Measurements from ENCODE around the gene NFIX.

Gene NFIX

DNA sequence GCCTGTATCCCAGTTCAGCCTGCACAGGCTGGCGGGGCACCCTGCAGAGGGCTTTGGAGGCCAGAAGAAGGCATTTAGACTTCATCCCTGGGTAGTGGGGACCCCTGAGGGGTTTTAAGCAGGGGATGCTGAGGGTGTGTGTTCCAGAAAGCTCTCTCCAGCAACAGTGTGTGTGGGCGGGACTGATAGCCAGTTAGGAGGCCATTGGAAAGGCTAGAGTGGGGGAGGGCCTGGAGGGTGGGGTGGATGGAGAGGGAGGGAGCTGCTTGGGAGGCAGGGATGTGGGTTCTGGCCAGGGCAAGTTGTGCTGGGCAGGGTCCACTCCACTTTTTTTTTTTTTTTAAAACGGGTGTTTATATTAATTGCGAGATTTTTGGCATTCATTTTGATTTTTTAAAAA, 79.1 kb downstream of the NFIX start:
- no peak for DNase-seq (ENCODE audit: low spot score)

DNA sequence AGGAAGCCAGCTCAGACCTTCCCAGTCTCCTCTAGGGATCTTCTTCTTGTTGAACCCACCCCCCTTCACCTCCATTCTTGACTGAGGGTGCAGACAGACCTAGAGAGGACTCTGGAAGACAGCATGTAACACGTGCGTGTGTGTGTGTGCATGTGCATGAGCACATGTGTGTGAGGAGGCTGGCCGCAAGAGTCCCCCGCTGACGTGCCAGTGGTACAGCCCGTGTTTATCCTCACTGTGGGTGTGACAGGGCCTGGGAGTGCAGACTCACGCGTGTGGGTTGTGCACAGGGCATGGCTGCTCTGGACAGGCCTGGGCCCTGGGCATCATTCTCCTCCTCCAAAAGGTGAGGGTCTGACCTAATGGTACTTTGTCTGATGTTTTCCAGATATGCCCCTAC, 81.0 kb downstream of the NFIX start:
- no peak for DNase-seq (ENCODE audit: low spot score)

DNA sequence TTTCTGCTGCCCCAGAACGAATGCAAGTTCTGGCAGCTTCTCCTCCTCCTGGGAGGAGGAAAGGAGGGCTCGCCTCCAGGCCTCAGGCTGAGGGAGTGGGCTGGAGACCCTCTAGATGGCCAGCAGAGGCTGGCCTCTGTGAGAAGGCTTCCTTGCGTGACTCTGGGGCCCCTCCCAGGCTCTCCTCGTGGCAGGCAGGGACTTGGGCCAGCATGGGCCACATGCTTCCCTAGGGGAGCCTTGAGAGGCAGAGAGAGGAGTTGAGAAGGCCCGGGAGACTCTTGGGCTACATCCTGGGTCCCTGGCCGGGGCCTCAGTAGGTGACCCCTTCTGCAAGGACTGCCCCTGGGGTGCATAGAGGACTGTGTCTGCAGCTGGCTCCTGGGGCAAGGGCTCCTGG, 81.5 kb downstream of the NFIX start:
- DNase-seq (ENCODE audit: low spot score) = no peak

DNA sequence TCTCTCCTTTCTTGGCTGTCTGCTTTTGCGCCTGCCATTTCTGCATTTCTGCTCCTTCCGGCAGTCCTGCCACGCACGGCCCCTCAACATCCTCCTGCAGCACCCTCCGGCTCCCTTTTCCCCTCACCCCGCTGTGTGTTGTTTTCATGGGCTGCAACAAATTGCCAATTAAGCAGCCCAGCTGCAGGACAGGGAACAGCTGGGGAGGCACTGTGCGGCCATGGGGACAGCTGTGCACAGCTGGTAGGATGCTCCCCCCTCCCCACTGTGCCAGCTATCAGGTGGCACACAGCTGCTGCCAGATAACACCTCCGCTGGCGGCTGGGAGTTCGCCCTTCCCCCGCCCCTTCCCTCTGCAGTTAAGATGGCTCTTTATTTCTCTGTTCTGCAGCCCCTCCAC, 82.0 kb downstream of the NFIX start:
- no peak for DNase-seq (ENCODE audit: low spot score)

DNA sequence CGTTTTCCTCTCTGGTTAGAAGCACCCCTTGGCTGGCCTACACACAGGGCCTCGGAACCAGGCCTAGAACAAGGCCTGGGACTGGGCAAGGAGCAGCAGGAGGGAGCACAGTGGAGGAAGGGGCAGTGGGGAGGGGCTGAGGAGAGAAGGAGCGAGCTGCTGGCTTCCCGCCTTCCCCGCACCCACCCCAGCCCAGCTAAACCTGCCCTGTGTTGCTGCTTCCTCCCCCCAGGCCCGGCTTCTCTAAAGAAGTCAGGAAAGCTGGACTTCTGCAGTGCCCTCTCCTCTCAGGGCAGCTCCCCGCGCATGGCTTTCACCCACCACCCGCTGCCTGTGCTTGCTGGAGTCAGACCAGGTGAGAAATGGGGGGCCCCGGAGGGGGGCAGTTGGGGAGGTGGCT, 83.1 kb downstream of the NFIX start:
- no peak for DNase-seq (ENCODE audit: low spot score)

DNA sequence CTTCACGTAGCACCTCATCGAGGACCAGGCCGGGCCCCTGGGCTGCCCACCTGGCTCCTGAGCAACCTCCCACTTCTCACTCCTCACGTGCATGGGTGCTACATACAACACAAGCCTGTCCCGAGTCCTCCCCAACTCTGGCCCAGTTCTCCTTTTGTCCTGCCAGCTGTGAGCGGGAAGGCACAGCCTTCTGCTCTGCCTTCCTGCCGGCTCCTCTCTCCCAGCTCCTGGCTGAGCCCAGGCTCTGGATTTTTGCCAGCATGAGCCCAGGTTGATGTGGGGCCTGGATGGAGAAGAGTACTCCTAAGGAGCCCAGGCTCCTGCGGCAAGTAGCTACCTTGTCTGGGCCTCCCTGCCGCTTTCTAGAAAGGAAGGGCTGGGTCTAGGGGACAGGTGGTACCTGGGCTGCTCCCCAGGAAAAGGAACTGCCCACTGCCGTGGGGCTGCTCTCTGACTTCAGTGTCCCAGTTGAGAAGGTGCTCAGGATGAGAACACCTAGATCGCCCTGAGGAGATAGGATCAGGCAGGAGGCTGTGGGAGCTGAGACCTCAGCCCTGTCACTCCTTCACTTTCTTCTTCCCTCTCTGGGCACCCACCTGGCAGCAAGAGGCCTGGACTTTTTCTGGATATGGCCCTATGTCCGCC, 83.7 kb downstream of the NFIX start:
- no peak for DNase-seq (ENCODE audit: low spot score)

DNA sequence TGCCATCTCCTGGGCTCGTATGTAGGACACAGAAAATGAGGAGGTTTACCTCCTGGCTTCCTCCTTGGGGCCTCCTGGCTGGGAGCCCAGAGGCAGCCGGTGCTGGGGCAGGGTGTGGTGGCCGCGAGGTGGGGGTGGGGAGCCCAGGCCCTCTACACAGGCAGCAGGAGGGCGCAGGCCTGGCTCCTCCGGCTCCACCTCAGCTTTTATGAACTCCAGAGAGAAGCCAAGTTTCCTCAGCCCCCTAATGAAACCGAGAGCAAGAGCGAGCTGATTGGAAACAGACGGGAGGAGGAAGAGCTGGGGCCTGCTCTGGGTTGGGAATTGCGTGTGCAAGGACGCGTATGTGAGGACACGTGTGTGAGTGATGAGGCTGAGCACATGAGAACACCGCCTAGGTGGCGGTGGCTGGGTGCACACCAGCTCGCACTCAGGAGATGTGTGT, 84.3 kb downstream of the NFIX start:
- DNase-seq (ENCODE audit: low spot score) = no peak

DNA sequence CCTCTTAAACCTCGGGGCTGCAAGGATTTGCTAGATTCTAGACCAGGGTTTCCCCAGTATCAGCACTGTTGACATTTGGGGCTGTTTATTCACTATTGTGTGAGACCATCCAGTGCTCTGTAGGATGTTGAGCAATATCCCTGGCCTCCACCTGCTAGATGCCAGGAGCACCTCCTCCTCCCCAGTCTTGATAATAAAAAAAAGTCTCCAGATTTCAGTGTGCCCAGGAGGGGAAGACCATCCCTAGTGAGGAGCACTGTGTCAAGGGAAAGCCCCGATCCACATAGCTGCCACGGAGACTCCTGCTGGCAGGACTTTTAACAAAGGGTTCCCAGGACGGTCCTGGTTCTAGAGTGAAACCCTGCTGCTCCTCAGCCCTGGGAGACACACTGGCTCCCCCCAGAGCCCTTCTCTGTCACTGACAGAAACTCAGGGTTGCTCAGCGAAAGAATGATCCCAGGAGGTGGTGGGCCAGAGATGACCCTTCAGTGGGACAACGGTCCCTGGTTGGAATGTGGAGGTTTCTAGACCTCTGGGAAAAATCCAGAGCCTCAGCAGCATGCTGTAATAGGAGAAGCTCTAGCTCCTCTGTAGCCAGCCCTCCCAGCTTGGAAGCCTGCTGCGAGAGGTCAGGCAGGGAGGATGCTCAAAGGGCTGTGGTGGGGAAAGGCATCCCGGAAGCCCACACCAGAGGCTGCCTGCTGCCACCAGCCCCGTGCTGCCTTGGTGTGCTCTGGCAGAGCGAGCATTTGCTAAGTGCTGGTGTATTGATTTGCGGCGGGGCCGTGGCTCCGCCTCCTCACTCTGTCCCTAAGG, 87.1 kb downstream of the NFIX start:
- no peak for DNase-seq (ENCODE audit: low spot score)

DNA sequence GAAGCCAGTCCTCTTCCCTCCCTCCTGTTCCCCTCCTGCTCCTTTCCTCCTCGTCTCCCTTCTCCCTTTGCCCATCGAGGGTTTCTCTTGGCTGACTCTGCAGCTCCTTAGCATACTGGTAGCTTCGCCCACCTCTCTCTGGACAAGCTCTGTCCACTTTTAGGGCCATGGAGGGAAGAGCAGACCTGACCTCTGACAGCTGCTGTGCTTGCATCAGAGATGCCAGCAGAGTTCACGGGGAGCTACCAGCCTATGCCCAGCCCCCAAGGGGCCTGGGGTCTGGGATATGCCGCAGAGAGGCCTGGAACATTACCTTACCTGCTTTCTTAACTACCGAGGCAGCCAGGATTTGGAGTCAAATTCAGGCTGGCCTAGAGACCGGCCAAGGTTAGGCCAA, 87.7 kb downstream of the NFIX start:
- DNase-seq (ENCODE audit: low spot score) = no peak

DNA sequence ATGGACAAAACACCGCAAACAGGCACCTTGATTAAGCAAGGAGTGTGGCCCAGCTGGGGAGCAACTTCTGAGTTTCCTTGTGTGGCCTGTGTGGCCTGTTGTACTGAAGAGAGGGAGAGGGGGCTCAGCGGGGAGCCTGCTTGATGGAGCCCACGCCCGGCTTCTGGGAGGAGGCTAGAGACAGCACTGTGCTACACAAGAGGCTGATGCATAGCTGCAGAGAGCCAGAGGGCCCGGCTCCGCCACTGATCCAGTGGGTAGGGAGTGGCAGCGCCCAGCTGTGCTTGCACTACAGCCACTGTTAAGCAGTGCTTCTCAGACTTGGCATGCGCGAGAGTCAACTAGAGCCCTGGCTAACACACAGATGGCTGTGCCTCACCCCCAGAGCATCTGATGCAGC, 88.4 kb downstream of the NFIX start:
- DNase-seq (ENCODE audit: low spot score) = no peak

DNA sequence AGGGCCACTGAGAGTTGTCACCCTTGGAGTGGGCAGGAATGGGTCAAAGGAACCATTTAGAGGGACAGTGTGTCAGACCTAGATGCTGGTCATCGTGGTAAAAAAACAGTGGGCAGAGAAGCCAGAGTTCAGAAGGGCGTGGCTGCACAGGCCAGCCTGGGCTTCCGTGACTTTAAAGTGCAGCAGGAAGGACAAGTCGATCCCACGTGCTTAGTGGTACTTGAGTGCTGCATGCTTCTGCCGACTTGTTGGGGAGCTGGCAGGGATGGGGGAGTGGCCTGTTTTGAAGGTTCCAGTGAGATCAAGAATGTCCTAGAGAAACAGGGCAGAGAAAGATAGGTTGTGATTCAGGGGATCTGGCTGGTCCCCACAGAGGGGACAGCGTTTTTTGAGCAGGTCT, 90.4 kb downstream of the NFIX start:
- DNase-seq (ENCODE audit: low spot score) = no peak

DNA sequence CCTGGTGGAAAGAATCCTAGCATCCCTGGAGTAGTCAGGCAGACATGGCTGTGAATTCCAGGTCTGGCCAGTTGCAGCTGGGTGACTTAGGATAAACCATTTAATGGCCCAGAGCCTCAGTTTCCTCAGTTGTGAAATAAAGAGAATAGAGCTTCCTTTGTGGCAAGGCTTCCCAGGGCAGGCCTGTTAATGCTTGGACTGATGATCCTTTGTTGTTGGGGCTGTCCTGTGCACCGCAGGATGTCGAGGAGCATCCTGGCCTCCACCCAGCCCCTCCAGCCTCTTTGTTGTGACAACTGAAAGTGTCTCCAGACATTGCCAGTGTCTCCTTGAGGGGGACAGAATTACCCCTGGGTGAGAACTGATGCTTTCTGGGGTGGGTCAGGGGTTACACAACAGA, 91.1 kb downstream of the NFIX start:
- DNase-seq (ENCODE audit: low spot score) = no peak

DNA sequence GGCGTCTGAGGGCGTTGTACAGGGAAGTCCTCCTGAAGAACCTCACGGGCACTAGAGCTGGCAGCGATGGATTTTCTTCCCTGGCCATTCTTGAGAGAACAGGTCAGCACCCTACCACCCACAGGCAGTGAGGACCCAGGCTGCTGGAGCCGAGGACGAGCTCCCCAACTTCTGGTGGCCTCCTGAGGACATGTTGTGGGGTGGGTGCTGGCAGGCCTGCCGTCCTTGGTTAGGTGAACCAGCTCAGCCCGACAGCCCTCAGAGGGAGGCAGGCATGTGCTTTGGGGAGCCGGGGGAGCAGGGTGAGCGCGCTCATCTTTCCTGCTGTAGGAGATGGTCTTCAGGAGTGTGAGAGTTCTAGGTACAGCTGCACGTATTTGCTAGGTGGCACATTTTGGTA, 92.0 kb downstream of the NFIX start:
- DNase-seq (ENCODE audit: low spot score) = no peak

DNA sequence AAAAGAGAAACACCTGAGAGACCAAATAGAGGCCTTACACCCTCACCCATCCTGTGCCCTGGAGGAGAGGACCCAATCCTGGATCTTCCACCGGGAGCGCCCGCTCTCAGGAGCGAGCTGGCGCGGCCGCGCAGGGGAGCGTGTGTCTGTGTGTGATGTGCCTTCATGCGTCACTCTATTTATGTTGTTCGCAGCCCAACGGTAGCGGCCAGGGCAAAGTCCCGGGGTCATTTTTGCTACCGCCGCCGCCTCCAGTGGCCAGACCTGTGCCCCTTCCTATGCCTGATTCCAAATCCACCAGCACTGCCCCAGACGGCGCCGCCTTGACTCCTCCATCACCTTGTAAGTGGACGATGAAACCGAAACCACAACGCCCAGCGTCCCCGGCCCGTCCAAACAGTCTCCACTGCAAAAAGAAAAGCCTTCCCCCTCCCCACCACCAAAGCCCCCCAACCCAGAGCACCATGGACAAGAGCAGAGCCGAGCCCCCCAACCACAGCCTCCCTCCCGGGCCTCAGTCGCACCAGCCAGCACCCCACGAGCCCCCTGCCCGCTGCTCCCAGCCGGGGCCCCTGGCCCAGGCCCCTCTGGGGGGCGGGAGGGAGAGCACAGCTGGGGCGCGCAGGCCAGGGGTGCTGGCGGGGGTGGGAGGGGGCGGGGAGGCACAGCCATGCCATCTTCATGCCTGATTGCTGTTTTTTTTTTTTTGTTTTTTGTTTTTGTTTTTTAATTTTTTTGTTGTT, 92.7 kb downstream of the NFIX start:
- no peak for DNase-seq (ENCODE audit: low spot score)

DNA sequence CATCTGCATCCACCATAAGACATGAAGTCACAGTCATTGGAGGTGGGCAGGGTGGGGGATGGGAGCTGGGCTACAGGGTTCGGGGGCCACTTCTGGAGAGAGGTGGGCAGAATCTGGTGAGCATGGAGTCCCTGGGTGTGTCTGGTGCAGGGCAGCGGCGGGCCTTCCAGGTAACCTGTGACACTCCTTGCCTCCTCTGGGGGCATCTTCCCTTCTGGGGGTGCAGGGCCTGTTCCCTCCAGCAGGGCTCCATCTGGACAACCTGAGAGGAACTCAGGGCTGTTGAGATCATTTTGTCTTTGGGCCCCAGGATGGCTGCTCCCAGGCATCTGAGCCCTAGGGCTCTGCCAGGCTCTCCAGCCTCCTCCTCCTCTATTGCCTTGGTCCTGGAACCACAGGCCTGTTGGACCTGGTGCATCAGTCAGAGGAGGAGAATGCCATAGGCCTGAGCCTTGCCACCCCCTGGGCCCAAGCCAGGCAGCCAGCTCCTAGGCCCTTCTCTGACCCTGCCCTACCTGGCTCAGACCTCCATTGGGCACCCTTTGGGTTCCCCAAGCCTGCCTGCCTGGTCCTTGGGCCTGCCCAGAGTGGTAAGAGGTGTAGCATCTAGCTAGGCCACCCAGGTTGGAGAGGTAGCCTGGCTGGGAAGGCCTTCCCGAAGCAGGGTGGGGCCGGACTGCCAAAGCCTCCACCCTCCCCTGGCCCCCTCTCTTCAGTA, 94.0 kb downstream of the NFIX start:
- DNase-seq (ENCODE audit: low spot score) = no peak

DNA sequence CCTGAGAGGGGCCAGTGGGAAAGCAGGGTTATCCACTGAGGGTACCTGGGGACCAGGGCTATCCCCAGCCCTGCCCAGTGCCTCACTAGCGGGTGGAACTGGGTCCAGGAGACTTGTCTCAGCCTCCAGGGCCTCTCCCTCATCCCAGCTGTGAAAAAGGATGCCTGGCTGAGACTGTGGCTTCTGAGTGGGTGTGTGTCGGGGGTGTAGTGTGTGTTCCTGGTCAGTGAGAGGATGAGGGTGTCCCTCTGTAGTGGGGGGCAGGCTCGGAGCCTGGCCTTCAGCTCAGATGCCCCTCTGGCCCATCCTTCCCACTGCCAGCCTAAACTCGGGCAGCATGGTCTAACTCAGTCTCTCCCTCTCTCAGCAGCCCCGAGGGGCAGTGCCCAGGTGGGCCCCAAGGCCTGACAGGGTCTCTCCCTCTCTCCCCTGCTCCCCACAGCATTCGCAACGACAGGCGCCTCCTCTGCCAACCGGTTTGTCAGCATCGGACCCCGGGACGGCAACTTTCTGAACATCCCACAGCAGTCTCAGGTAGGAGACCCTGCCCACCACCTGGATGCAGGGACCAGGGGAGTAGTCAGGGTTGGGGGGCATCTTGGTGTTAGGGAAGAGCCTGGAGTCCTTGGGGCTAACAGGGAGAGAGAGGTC, 94.7 kb downstream of the NFIX start:
- DNase-seq (ENCODE audit: low spot score) = no peak

DNA sequence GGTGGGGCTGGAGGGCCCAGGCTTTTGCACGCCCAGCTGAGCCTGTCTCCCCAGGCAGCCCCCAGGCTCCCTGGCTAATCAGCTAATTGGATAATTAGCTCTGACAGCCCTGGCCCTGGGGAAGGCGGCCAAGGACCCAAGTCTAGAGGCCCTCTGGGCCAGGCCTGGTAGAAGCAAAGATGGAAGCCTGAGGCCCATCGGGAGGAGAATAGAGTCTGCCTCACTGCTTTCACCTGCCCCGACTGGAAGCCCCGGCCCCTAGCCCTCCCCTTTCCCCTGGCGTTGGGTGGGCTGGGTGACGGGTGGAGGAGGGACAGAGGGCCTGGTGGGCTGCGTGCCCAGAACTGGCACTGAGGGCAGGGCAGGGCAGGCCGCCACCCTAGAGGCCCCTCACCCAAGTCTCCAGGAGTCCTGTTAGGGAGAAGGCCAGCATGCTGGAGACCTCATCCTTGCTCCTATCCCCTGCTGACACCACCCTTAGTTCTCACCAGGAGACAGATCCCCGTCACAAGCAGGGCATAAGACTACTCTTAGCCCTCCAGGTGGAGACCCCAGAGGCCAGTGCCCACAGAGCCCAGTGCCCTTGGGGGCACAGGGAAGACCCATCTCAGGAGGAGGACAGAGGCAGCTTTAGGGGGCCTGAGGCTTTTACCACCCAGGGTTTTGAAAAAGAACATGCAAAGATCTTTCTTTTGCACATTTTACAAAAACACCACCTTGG, 95.4 kb downstream of the NFIX start:
- no peak for DNase-seq (ENCODE audit: low spot score)

DNA sequence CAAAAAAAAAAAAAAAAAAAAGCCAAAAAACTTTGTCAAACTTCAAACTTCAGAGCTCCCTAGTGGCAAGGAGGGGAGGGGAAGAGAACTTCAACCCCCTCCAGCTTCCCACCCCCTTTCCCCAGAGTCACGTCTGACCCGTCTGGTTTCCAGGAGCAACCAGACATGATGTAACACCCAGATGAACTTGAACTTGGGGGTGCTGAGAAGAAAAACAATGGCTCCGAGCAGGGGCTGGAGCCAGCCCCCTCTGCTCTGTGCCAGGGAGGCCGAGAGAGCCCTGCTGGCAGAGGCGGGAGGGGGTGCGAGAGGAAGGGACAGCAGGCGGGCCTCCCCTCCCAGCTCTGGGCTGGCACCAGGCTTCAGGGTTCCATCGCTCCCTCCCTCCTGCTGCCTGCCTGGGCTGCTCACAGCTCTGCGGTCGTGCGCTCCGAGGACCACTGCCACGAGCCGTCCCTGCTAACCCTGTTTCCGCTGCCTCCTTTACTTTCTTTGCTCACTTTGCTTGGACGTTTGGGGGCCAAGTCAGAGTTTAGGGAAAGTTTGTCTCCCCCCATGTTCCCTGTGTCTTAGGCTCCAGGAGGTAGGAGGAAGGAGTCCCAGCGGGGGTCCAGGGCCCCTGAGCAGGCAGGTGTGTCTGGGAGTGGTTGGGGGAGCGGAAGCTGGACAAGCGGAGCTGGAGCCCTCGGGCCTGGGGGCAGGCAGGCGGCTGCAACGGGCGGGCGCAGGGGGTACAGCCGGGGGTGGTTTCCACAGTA, 96.3 kb downstream of the NFIX start:
- no peak for DNase-seq (ENCODE audit: low spot score)

DNA sequence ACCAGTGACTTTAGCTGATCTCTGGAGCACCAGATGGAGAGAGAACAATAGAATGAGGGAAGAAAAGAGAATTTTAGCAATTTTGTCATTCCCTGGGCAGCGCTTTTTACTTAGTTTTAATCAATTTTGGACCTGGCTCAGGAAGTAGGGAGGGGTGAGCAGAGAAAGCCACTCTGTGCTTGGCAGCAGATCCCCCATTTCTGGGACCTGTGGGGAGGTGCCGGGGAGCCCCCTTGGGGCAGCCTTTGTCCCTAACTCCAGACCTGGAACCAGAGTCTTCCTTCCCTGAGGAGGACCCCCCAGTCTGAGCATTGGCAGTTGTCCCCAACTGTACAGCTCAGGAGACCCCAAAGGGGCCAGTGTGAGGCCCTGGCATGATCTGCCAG, 96.9 kb downstream of the NFIX start:
- no peak for DNase-seq (ENCODE audit: low spot score)

DNA sequence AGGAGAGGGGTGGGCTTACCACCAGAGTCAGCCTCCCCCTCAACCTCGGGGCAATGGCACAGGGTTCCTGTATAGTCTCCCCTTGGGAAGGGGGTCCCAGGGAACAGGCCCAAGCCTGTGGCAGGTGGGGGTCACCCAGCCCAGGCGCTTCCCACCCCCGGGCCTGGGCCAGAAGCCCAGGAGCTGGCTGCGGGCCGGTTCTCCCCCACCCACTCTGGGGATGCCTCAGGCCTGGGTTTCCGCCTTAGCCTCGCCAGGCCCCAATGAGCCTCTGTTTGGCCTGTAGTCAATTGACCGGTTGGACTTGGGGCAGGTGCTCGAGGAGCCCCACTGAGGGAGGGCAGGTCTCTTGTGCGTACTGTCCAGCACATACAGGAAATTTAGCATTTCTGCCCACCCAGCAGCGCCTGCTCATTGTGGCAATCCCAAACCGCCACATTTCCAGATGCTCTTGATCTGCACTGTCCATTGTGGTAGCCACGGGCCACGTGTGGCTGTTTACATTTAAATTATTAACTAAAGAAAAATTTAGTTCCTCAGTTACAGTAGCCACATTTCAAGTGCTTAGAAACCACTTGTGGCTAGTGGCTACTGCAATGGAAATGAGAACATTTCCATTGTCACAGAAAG, 97.4 kb downstream of the NFIX start:
- no peak for DNase-seq (ENCODE audit: low spot score)

Measured in CD4-positive, alpha-beta T cell treated with Interleukin-2 at 100 ng/mL for 4 hours (primary cell).